ENCODE data around the gene FBXO9.

DNA sequence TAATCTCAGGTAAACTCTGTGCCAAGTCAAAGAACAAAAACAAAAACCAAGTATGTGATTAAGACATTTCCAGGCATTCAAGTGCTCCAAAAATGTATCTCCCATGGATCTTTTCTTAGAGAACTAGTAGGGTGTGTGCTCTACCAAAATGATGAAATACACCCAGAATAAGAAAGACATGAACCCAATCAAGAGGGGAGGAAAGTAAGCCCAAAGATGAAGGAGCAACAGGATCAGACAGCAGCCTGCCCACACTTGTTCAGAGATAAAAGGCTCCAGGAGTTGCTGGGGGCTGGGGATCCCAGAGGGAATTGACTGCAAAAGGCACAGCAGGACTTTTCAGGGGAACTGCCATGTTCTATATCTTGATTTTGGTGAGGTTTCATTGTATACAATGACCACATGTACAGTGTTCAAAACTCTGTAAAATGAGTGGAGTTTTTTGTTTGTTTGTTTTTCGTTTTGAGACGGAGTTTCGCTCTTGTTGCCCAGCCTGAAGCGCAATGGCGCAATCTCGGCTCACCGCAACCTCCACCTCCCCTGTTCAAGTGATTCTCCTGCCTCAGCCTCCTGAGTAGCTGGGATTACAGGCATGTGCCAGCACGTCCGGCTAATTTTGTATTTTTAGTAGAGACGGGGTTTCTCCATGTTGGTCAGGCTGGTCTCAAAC is 59.1 kb downstream of the FBXO9 start:
- no peak for TF ChIP-seq POLR2A (IDR thresholded peaks at IDR 0.05; ENCODE audit: low read depth)
- TF ChIP-seq, protein P1, sequence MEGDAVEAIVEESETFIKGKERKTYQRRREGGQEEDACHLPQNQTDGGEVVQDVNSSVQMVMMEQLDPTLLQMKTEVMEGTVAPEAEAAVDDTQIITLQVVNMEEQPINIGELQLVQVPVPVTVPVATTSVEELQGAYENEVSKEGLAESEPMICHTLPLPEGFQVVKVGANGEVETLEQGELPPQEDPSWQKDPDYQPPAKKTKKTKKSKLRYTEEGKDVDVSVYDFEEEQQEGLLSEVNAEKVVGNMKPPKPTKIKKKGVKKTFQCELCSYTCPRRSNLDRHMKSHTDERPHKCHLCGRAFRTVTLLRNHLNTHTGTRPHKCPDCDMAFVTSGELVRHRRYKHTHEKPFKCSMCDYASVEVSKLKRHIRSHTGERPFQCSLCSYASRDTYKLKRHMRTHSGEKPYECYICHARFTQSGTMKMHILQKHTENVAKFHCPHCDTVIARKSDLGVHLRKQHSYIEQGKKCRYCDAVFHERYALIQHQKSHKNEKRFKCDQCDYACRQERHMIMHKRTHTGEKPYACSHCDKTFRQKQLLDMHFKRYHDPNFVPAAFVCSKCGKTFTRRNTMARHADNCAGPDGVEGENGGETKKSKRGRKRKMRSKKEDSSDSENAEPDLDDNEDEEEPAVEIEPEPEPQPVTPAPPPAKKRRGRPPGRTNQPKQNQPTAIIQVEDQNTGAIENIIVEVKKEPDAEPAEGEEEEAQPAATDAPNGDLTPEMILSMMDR (IDR thresholded peaks at IDR 0.05): no peak
